MM.1S (cell line): Measurements from ENCODE around the gene CAPRIN1.
"Not testable (repeated sequence)": the region's sequence is repeated elsewhere in the genome, so short reads cannot be mapped to it uniquely, and the experiment has no call there.

Source experiments
- DNase-seq: peaks from one replicate; pipeline ENCODE4 v3.0.0-alpha.2; 2015
- H2AFZ ChIP-seq: fragments of 300-600 bp; sonication (generic); 2 replicates; pipeline ENCODE4 v1.6.0; 2016; ENCODE audit warnings: antibody characterized with exemption, low read length
- H3F3A ChIP-seq: fragments of 300-600 bp; sonication (generic); 2 replicates; pipeline ENCODE4 v1.6.1; 2016; ENCODE audit warnings: mild to moderate bottlenecking, antibody characterized with exemption, low read length, moderate library complexity, mixed read lengths; ENCODE audit not compliant: insufficient read depth
- H3K27ac ChIP-seq: fragments of 300-600 bp; sonication (generic); 2 replicates; pipeline ENCODE4 v1.5.1; 2016; ENCODE audit warnings: mild to moderate bottlenecking, low read length
- H3K27me3 ChIP-seq: fragments of 300-600 bp; sonication (generic); replicated peaks from 2 replicates; pipeline ENCODE4 v1.6.0; 2016; ENCODE audit warnings: low read length; ENCODE audit not compliant: insufficient read depth
- H3K36me3 ChIP-seq: fragments of 300-600 bp; sonication (generic); replicated peaks from 2 replicates; pipeline ENCODE4 v1.6.1; 2016; ENCODE audit warnings: mild to moderate bottlenecking, low read length, mixed read lengths; ENCODE audit not compliant: insufficient read depth
- H3K4me1 ChIP-seq: fragments of 300-600 bp; sonication (generic); 2 replicates; pipeline ENCODE4 v1.6.1; 2016; ENCODE audit warnings: low read length, mixed read lengths
- H3K4me2 ChIP-seq: fragments of 300-600 bp; sonication (generic); 2 replicates; pipeline ENCODE4 v1.6.0; 2016; ENCODE audit warnings: low read depth, low read length
- H3K4me3 ChIP-seq: fragments of 300-600 bp; sonication (generic); 2 replicates; pipeline ENCODE4 v1.5.1; 2016; ENCODE audit warnings: low read length, mixed read lengths
- H3K79me2 ChIP-seq: fragments of 300-600 bp; sonication (generic); 2 replicates; pipeline ENCODE4 v1.6.1; 2016; ENCODE audit warnings: mixed run types, low read length, mixed read lengths
- H3K9ac ChIP-seq: fragments of 300-600 bp; sonication (generic); 2 replicates; pipeline ENCODE4 v1.6.1; 2016; ENCODE audit warnings: low read length, mixed read lengths
- H3K9me2 ChIP-seq: fragments of 300-600 bp; sonication (generic); replicated peaks from 2 replicates; pipeline ENCODE4 v1.6.1; 2016; ENCODE audit warnings: mild to moderate bottlenecking, low read length, mixed read lengths; ENCODE audit not compliant: insufficient read depth
- H3K9me3 ChIP-seq: fragments of 300-600 bp; sonication (generic); replicated peaks from 2 replicates; pipeline ENCODE4 v1.6.1; 2016; ENCODE audit warnings: mild to moderate bottlenecking, low read length, mixed read lengths; ENCODE audit not compliant: insufficient read depth
- H4K20me1 ChIP-seq: fragments of 300-600 bp; sonication (generic); 2 replicates; pipeline ENCODE4 v1.6.1; 2016; ENCODE audit warnings: mild to moderate bottlenecking, low read length, moderate library complexity, mixed read lengths; ENCODE audit not compliant: insufficient read depth
- EZH2 ChIP-seq: fragments of 300-600 bp; sonication (generic); optimal IDR thresholded peaks from 2 replicates; pipeline ENCODE3; 2017; ENCODE audit warnings: low read depth, mild to moderate bottlenecking, antibody characterized with exemption, low read length, mixed read lengths
- EZH2phosphoT487 ChIP-seq: fragments of 300-600 bp; sonication (generic); IDR thresholded peaks from 2 replicates; pipeline ENCODE4 v1.6.1; 2018; ENCODE audit warnings: antibody characterized with exemption, low read length
- TF ChIP-seq, protein P1 (sequence below): fragments of 300-600 bp; sonication (generic); IDR thresholded peaks from 2 replicates; pipeline ENCODE4 v1.5.1; 2016; ENCODE audit warnings: antibody characterized with exemption, low read length, mixed read lengths

Gene CAPRIN1

DNA sequence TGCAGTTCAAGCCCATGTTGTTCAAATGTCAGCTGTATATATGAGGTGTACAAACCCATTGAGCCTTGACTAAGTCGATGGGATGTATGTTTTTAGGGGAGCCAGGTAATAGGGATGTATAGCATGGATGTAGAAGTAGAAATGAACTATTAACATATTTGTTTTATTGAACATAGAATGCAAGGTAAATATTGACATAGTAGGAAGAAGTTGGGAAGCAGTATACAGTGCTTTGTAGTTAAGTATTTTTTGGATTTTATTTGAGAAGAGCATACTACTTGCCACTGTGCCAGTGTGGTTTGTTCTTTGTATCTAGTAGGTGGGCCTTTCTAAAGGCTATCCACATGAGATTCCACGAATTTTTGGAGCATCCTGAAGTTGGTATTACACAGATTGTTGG is 33.1 kb downstream of the CAPRIN1 start:
- Histone ChIP-seq H3F3A (peaks cover 37% of the 10 kb centered on the region), H3K27me3 (no peaks in the 10 kb centered on the region), H3K4me3 (no peak overlapping the region), H2AFZ (no peak overlapping the region), H3K4me2 (peak overlapping the region; percentile 0; the same call in 1 of the 2 replicates), H3K9ac (no peak overlapping the region), H3K9me3 (no peaks in the 10 kb centered on the region), H3K4me1 (peaks cover 26% of the 10 kb centered on the region), H3K79me2 (peaks cover 83% of the 10 kb centered on the region), H4K20me1 (no peaks in the 10 kb centered on the region; the same call in 1 of the 2 replicates), H3K27ac (peak overlapping the region; percentile 95; the same call in 1 of the 2 replicates), H3K36me3 (peaks cover 25% of the 10 kb centered on the region), H3K9me2 (no peaks in the 10 kb centered on the region)
- no peak for DNase-seq
- TF ChIP-seq, protein P1, sequence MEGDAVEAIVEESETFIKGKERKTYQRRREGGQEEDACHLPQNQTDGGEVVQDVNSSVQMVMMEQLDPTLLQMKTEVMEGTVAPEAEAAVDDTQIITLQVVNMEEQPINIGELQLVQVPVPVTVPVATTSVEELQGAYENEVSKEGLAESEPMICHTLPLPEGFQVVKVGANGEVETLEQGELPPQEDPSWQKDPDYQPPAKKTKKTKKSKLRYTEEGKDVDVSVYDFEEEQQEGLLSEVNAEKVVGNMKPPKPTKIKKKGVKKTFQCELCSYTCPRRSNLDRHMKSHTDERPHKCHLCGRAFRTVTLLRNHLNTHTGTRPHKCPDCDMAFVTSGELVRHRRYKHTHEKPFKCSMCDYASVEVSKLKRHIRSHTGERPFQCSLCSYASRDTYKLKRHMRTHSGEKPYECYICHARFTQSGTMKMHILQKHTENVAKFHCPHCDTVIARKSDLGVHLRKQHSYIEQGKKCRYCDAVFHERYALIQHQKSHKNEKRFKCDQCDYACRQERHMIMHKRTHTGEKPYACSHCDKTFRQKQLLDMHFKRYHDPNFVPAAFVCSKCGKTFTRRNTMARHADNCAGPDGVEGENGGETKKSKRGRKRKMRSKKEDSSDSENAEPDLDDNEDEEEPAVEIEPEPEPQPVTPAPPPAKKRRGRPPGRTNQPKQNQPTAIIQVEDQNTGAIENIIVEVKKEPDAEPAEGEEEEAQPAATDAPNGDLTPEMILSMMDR = no peak
- TF ChIP-seq EZH2 = no peak
- TF ChIP-seq EZH2phosphoT487 = no peak

DNA sequence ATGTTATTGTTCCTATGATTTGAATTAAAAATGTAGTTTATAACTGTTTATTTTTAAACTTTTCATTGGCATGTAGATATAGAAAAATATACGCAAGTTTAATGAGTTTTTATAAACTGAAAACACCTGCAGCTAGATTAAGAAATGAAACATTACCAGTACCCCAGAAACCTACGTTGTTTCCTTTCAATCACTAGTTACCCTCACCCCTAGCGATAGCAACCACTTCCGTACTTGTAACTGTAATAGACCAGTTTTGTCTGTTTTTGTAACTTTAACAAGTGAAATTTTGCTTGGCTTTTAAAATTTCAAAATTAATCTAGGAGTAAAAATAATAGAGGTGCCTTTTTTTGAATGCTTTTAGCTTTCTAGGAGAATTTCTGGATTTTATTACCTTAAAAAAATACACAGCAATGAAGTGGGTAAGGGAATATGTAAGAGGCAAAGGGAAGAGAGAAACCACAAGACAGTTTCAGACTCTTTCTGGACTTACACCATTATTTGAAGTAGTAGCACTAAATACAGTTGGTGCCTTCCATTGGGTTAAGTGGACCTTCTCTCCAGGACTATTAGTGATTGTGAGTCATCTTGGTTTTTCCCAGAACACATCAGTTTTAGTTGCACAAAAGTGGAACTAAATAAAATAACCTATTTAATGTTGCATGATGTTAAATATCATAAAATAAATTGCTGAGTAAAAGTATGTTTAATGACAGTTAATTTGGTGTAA is 35.2 kb downstream of the CAPRIN1 start:
- no peaks in the 10 kb centered on the region for H3K27me3 ChIP-seq
- no peaks in the 10 kb centered on the region for H3K9me2 ChIP-seq
- H3K79me2 ChIP-seq = peaks cover 81% of the 10 kb centered on the region
- H3K9ac ChIP-seq = peak overlapping the region; percentile 45; the same call in 1 of the 2 replicates
- no peak overlapping the region for H2AFZ ChIP-seq
- H3K36me3 ChIP-seq = peaks cover 32% of the 10 kb centered on the region
- peaks cover 26% of the 10 kb centered on the region for H3K4me1 ChIP-seq
- 0 out of 2 replicates have a peak overlapping the region, but pooled peaks have one; percentile 4 for H3K4me3 ChIP-seq
- H3K4me2 ChIP-seq = peak overlapping the region; percentile 50
- peaks cover 3% of the 10 kb centered on the region; the same call in 1 of the 2 replicates for H4K20me1 ChIP-seq
- DNase-seq = peak; percentile 71
- TF ChIP-seq EZH2phosphoT487 (no peak), EZH2 (no peak)
- TF ChIP-seq, protein P1 = no peak
- no peaks in the 10 kb centered on the region for H3K9me3 ChIP-seq
- peak overlapping the region; percentile 95 for H3K27ac ChIP-seq
- H3F3A ChIP-seq = peaks cover 37% of the 10 kb centered on the region

DNA sequence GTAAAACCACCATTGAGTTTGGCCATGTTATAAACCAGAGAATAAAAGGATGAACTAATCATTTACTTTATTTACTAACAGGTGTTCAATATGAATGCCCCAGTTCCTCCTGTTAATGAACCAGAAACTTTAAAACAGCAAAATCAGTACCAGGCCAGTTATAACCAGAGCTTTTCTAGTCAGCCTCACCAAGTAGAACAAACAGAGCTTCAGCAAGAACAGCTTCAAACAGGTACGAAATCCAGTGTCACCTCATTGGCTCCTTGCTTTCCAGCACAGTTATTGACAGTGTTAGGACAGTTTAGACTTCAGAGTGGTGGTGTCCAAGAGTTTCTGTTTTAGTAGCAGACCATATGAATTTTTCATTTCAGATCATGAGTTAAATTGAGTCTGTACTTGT is 40.3 kb downstream of the CAPRIN1 start:
- peaks cover 75% of the 10 kb centered on the region for H3K79me2 ChIP-seq
- H3K36me3 ChIP-seq = peaks cover 19% of the 10 kb centered on the region

DNA sequence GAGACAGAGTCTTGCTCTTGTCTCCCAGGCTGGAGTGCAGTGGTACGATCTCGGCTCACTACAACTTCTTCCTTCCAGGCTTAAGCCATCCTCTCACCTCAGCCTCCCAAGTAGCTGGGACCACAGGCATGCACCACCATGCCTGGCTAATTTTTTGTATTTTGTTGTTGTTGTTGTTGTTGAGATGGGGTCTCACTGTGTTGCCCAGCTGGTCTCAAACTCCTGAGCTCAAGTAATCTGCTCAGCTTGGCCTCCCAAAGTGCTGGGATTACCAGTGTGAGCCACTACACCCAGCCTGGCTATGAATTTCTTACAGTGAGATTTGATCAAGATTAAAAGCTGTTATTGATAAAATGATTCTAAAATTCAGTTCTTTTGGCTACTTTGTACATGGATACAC is 43.4 kb downstream of the CAPRIN1 start:
- H3F3A ChIP-seq = not testable (repeated sequence)
- H3K79me2 ChIP-seq = peaks cover 53% of the 10 kb centered on the region

More for the DNA sequence above, 40.3 kb downstream of the CAPRIN1 start:
- Histone ChIP-seq H3F3A (peaks cover 8% of the 10 kb centered on the region), H3K27me3 (no peaks in the 10 kb centered on the region), H4K20me1 (peaks cover 3% of the 10 kb centered on the region; the same call in 1 of the 2 replicates), H2AFZ (no peak overlapping the region), H3K9ac (no peak overlapping the region), H3K4me2 (no peak overlapping the region), H3K9me3 (no peaks in the 10 kb centered on the region), H3K4me3 (no peak overlapping the region), H3K27ac (no peak overlapping the region), H3K9me2 (no peaks in the 10 kb centered on the region), H3K4me1 (peaks cover 3% of the 10 kb centered on the region)
- DNase-seq = no peak
- TF ChIP-seq EZH2 (no peak), EZH2phosphoT487 (no peak)
- TF ChIP-seq, protein P1 = no peak

More for the DNA sequence above, 43.4 kb downstream of the CAPRIN1 start:
- peaks cover 32% of the 10 kb centered on the region for H3K36me3 ChIP-seq
- not testable (repeated sequence) for H2AFZ ChIP-seq, H3K4me3 ChIP-seq, H3K9me3 ChIP-seq, H3K4me2 ChIP-seq, DNase-seq, H3K4me1 ChIP-seq, H3K9ac ChIP-seq, H3K27me3 ChIP-seq, H3K9me2 ChIP-seq, H4K20me1 ChIP-seq, H3K27ac ChIP-seq
